HepG2 (cell line): ENCODE results near the gene CLIP2. TPM values are rescaled to one million over a fixed set of nuclear protein-coding genes. Genes with fewer than 3 reads are reported as not detected.

Experiments used
- BHLHE40 ChIP-seq: IDR thresholded peaks from 2 replicates; pipeline ENCODE4 v1.6.1; 2011; ENCODE audit warnings: low read length, improper control_type of control experiment
- EZH2 ChIP-seq: conservative IDR thresholded peaks from 2 replicates; pipeline ENCODE4 v1.6.1; 2012; ENCODE audit warnings: mild to moderate bottlenecking, low read depth, low read length, moderate library complexity
- KAT8 ChIP-seq: IDR thresholded peaks from 2 replicates; pipeline ENCODE4 v1.6.1; 2016; ENCODE audit warnings: missing genetic modification reagents, missing compliant biosample characterization
- KLF12 ChIP-seq: sonication (generic); formaldehyde crosslinking; IDR thresholded peaks from 2 replicates; pipeline ENCODE4 v1.4.0; 2020; ENCODE audit warnings: missing genetic modification reagents, borderline replicate concordance
- KLF6 ChIP-seq: IDR thresholded peaks from 2 replicates; pipeline ENCODE4 v1.8.0; 2016; ENCODE audit warnings: missing biosample characterization, missing genetic modification reagents
- PTBP1 ChIP-seq: fragments of 200-400 bp; formaldehyde crosslinking; IDR thresholded peaks from 2 replicates; pipeline ENCODE4 v1.6.1; 2018; ENCODE audit warnings: low read length, low read depth; ENCODE audit not compliant: poor library complexity, severe bottlenecking
- RBFOX2 ChIP-seq: fragments of 200-400 bp; formaldehyde crosslinking; IDR thresholded peaks from 2 replicates; pipeline ENCODE4 v1.6.1; 2017; ENCODE audit warnings: low read depth, mild to moderate bottlenecking, low read length
- SOX13 ChIP-seq, 3 experiments: fragments of 450-650 bp in 1 of 3; sonication (generic) in 1 of 3; formaldehyde crosslinking in 1 of 3; IDR thresholded peaks in 2 of 3; conservative IDR thresholded peaks in 1 of 3; 2 replicates each; pipeline versions ENCODE4 v1.5.0 to v1.6.1; 2016 to 2020; ENCODE audit warnings: antibody characterized with exemption in 1 of 3, mild to moderate bottlenecking in 1 of 3, missing compliant biosample characterization in 1 of 3, missing genetic modification reagents in 1 of 3, moderate library complexity in 1 of 3
- SYNCRIP ChIP-seq: fragments of 200-400 bp; formaldehyde crosslinking; IDR thresholded peaks from 2 replicates; pipeline ENCODE4 v1.6.1; 2018; ENCODE audit warnings: mild to moderate bottlenecking, low read depth, low read length; ENCODE audit not compliant: insufficient read depth
- ZBTB7B ChIP-seq: sonication (generic); formaldehyde crosslinking; IDR thresholded peaks from 2 replicates; pipeline ENCODE4 v1.4.0; 2020; ENCODE audit warnings: missing genetic modification reagents
- ZNF234 ChIP-seq: sonication (generic); formaldehyde crosslinking; conservative IDR thresholded peaks from 2 replicates; pipeline ENCODE4 v1.5.1; 2020; ENCODE audit warnings: mild to moderate bottlenecking, missing genetic modification reagents
- ZNF34 ChIP-seq: sonication (generic); formaldehyde crosslinking; IDR thresholded peaks from 2 replicates; pipeline ENCODE4 v1.4.0; 2020; ENCODE audit warnings: mild to moderate bottlenecking, missing genetic modification reagents, borderline replicate concordance
- ZNF430 ChIP-seq: sonication (generic); formaldehyde crosslinking; IDR thresholded peaks from 2 replicates; pipeline ENCODE4 v1.9.0; 2021; ENCODE audit warnings: mild to moderate bottlenecking, missing genetic modification reagents
- ZNF549 ChIP-seq: sonication (generic); formaldehyde crosslinking; IDR thresholded peaks from 2 replicates; pipeline ENCODE4 v1.5.0; 2020; ENCODE audit warnings: missing genetic modification reagents
- ZNF644 ChIP-seq: IDR thresholded peaks from 2 replicates; pipeline ENCODE4 v1.6.1; 2016; ENCODE audit warnings: low read depth
- ZNF790 ChIP-seq: sonication (generic); formaldehyde crosslinking; IDR thresholded peaks from 2 replicates; pipeline ENCODE4 v1.8.0; 2022; ENCODE audit warnings: missing genetic modification reagents, mild to moderate bottlenecking, borderline replicate concordance
- ZNF879 ChIP-seq: sonication (generic); formaldehyde crosslinking; IDR thresholded peaks from 2 replicates; pipeline ENCODE4 v1.8.1; 2023; ENCODE audit warnings: missing genetic modification reagents
- ZSCAN12 ChIP-seq: sonication (generic); formaldehyde crosslinking; IDR thresholded peaks from 2 replicates; pipeline ENCODE4 v1.9.0; 2021; ENCODE audit warnings: mild to moderate bottlenecking, missing genetic modification reagents
- polyA plus RNA-seq, 8 experiments: library from polyadenylated mRNA; depleted of rRNA in 3 of 8; stranded (reverse) in 7 of 8; unstranded in 1 of 8; fragments of >200 nt; fragmentation: Illumina TruSeq in 4 of 8; extraction: Trizol in 4 of 8; gene quantifications; 2 replicates each; pipeline versions ENCODE4 v1.2.1 to v1.2.3, GENCODE V29; 2011 to 2016; ENCODE audit warnings: low read depth in 4 of 8, missing spikeins in 1 of 8, mixed read lengths in 1 of 8; ENCODE audit not compliant: insufficient read depth in 1 of 8
- total RNA-seq, 5 experiments: library from RNA; depleted of rRNA; stranded (reverse); fragments of >200 nt; fragmentation: Illumina TruSeq; extraction: Trizol; gene quantifications; 2 replicates each; pipeline ENCODE4 v1.2.3, GENCODE V29; 2016; ENCODE audit warnings: low read depth in 1 of 5
- TF ChIP-seq, protein P1 (sequence below): sonication (generic); formaldehyde crosslinking; IDR thresholded peaks from 2 replicates; pipeline ENCODE4 v1.5.0; 2020; ENCODE audit warnings: mild to moderate bottlenecking, missing genetic modification reagents
- TF ChIP-seq, protein P2 (sequence below): sonication (generic); formaldehyde crosslinking; IDR thresholded peaks from 2 replicates; pipeline ENCODE4 v1.8.1; 2022; ENCODE audit warnings: mild to moderate bottlenecking, missing genetic modification reagents
- TF ChIP-seq, protein P3 (sequence below): sonication (generic); formaldehyde crosslinking; IDR thresholded peaks from 2 replicates; pipeline ENCODE4 v1.5.1; 2020; ENCODE audit warnings: missing genetic modification reagents, mild to moderate bottlenecking, borderline replicate concordance
- TF ChIP-seq, protein P4 (sequence below): sonication (generic); formaldehyde crosslinking; IDR thresholded peaks from 2 replicates; pipeline ENCODE4 v1.5.0; 2020; ENCODE audit warnings: missing genetic modification reagents

The CLIP2 gene
- total and polyA plus RNA-seq, 2 of the 13 experiments (the other 11 are each of a cell fraction or from before 2014, with no cell fraction given): 6.5 to 17.4 TPM

DNA sequence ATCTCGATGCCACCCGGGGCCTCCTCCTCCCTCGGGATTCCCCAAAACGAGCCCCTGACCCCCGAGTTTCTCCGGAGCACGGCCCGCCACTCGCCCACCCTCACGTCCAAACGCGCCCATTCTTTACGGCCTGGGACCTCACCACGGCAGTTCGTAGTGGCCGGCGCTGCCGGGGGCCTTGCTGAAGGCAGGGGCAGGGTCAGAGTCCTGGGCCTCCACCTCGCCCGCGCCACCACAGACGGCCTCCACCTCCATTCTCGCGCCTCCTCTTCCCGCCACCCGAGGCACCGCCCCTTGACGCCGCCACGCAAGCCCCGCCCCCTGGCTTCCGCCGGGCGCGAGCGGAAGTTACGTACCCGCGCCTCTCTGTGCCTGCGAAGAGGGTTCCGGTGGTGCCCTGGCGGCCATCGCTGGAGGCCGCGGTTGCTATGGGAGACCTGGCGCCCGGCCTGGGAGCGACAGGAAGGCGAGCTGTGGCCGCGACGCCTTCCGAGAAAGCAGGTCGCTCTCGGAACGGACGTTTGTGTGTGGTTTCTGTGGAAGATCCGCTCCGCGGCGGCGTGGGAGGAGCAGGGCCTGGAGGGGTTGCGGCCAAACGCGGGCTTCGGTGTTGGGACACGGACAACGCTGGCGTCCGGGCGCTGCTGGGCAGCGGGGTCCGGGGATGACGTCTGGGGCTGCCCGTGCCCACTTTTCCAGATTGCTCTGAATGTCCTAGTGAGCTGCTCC lies 34.9 kb upstream of the CLIP2 start, which contains the start of gene RFC2 (continued):
- TF ChIP-seq, protein P1, sequence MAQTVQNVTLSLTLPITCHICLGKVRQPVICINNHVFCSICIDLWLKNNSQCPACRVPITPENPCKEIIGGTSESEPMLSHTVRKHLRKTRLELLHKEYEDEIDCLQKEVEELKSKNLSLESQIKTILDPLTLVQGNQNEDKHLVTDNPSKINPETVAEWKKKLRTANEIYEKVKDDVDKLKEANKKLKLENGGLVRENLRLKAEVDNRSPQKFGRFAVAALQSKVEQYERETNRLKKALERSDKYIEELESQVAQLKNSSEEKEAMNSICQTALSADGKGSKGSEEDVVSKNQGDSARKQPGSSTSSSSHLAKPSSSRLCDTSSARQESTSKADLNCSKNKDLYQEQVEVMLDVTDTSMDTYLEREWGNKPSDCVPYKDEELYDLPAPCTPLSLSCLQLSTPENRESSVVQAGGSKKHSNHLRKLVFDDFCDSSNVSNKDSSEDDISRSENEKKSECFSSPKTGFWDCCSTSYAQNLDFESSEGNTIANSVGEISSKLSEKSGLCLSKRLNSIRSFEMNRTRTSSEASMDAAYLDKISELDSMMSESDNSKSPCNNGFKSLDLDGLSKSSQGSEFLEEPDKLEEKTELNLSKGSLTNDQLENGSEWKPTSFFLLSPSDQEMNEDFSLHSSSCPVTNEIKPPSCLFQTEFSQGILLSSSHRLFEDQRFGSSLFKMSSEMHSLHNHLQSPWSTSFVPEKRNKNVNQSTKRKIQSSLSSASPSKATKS (CRISPR knock-in tag): no peak
- TF ChIP-seq ZNF34 (CRISPR knock-in tag) (0 out of 2 replicates have a peak, but pooled peaks have one; percentile 61), ZNF549 (CRISPR knock-in tag) (no peak), KLF6 (CRISPR knock-in tag) (0 out of 2 replicates have a peak, but pooled peaks have one; percentile 72), ZNF644 (CRISPR knock-in tag) (no peak), BHLHE40 (no peak), ZNF234 (CRISPR knock-in tag) (no peak), ZNF790 (CRISPR knock-in tag) (0 out of 2 replicates have a peak, but pooled peaks have one; percentile 22), ZNF879 (CRISPR knock-in tag) (no peak), PTBP1 (peak; percentile 45), SYNCRIP (no peak), RBFOX2 (peak; percentile 93), KAT8 (CRISPR knock-in tag) (peak; percentile 97), ZNF430 (CRISPR knock-in tag) (0 out of 2 replicates have a peak, but pooled peaks have one; percentile 79), ZBTB7B (peak; percentile 27; the same call in 1 of the 2 replicates), SOX13 (IDR thresholded peaks at IDR 0.05) (peak; percentile 13; the same call in 1 of the 2 replicates), SOX13 (CRISPR knock-in tag; conservative IDR thresholded peaks at IDR 0.05 in 1 of 2, IDR thresholded peaks at IDR 0.05 in 1 of 2) (peak in 1 of 2 experiments; percentile 52; a peak in 1 of 4 replicates), ZSCAN12 (CRISPR knock-in tag) (no peak), EZH2 (no peak), KLF12 (CRISPR knock-in tag) (0 out of 2 replicates have a peak, but pooled peaks have one; percentile 69)
- TF ChIP-seq, protein P2, sequence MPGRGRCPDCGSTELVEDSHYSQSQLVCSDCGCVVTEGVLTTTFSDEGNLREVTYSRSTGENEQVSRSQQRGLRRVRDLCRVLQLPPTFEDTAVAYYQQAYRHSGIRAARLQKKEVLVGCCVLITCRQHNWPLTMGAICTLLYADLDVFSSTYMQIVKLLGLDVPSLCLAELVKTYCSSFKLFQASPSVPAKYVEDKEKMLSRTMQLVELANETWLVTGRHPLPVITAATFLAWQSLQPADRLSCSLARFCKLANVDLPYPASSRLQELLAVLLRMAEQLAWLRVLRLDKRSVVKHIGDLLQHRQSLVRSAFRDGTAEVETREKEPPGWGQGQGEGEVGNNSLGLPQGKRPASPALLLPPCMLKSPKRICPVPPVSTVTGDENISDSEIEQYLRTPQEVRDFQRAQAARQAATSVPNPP (CRISPR knock-in tag): peak; percentile 86; the same call in 1 of the 2 replicates
- TF ChIP-seq, protein P3, sequence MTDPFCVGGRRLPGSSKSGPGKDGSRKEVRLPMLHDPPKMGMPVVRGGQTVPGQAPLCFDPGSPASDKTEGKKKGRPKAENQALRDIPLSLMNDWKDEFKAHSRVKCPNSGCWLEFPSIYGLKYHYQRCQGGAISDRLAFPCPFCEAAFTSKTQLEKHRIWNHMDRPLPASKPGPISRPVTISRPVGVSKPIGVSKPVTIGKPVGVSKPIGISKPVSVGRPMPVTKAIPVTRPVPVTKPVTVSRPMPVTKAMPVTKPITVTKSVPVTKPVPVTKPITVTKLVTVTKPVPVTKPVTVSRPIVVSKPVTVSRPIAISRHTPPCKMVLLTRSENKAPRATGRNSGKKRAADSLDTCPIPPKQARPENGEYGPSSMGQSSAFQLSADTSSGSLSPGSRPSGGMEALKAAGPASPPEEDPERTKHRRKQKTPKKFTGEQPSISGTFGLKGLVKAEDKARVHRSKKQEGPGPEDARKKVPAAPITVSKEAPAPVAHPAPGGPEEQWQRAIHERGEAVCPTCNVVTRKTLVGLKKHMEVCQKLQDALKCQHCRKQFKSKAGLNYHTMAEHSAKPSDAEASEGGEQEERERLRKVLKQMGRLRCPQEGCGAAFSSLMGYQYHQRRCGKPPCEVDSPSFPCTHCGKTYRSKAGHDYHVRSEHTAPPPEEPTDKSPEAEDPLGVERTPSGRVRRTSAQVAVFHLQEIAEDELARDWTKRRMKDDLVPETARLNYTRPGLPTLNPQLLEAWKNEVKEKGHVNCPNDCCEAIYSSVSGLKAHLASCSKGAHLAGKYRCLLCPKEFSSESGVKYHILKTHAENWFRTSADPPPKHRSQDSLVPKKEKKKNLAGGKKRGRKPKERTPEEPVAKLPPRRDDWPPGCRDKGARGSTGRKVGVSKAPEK (CRISPR knock-in tag): peak; percentile 16; the same call in 1 of the 2 replicates
- TF ChIP-seq, protein P4, sequence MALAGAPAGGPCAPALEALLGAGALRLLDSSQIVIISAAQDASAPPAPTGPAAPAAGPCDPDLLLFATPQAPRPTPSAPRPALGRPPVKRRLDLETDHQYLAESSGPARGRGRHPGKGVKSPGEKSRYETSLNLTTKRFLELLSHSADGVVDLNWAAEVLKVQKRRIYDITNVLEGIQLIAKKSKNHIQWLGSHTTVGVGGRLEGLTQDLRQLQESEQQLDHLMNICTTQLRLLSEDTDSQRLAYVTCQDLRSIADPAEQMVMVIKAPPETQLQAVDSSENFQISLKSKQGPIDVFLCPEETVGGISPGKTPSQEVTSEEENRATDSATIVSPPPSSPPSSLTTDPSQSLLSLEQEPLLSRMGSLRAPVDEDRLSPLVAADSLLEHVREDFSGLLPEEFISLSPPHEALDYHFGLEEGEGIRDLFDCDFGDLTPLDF (CRISPR knock-in tag): peak; percentile 96
